Measurements from ENCODE around the gene CHCHD3.

The CHCHD3 gene

GRCh38 chr7:132769280-132769679, 312.6 kb downstream of the CHCHD3 start:
- TF ChIP-seq, protein P1, sequence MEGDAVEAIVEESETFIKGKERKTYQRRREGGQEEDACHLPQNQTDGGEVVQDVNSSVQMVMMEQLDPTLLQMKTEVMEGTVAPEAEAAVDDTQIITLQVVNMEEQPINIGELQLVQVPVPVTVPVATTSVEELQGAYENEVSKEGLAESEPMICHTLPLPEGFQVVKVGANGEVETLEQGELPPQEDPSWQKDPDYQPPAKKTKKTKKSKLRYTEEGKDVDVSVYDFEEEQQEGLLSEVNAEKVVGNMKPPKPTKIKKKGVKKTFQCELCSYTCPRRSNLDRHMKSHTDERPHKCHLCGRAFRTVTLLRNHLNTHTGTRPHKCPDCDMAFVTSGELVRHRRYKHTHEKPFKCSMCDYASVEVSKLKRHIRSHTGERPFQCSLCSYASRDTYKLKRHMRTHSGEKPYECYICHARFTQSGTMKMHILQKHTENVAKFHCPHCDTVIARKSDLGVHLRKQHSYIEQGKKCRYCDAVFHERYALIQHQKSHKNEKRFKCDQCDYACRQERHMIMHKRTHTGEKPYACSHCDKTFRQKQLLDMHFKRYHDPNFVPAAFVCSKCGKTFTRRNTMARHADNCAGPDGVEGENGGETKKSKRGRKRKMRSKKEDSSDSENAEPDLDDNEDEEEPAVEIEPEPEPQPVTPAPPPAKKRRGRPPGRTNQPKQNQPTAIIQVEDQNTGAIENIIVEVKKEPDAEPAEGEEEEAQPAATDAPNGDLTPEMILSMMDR (IDR thresholded peaks at IDR 0.05; ENCODE audit: insufficient read depth, low read length, poor library complexity, severe bottlenecking): no peak
- no peaks in the 10 kb centered on the region for H3K27me3 ChIP-seq (replicated peaks; ENCODE audit: control insufficient read depth, insufficient read depth, low read length)
- no peak for DNase-seq (ENCODE audit: extremely low read depth, insufficient read length)
- no peak overlapping the region for H3K4me3 ChIP-seq (replicated peaks; ENCODE audit: low read depth, low read length)
- H3K36me3 ChIP-seq (ENCODE audit: control insufficient read depth, insufficient read depth, low read length): no peaks in the 10 kb centered on the region

GRCh38 chr7:132768099-132768498, 313.8 kb downstream of the CHCHD3 start:
- Histone ChIP-seq H3K36me3 (ENCODE audit: control insufficient read depth, insufficient read depth, low read length) (no peaks in the 10 kb centered on the region), H3K4me3 (replicated peaks; ENCODE audit: low read depth, low read length) (no peak overlapping the region)
- DNase-seq (ENCODE audit: extremely low read depth, insufficient read length): no peak

DNA sequence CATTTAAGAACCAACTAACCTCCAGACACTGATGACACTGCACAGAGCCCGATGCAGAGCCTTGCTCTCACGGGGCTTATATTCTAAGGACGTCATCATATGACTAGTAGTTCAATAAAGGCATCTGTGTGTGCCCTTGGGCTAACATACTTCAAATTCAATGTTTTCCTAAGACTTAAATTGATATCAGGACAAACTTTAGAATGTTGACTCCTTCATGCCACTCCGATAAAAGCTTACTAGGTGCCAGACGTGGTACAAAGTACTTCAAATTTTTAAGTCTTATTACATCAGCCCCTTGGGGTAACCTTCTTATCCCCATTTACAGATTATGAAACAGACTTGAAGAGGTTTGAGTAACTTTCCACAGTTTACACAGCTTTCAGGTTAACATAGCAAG, 314.5 kb downstream of the CHCHD3 start:
- no peak overlapping the region for H3K4me3 ChIP-seq (replicated peaks; ENCODE audit: low read depth, low read length)
- no peaks in the 10 kb centered on the region for H3K27me3 ChIP-seq (replicated peaks; ENCODE audit: control insufficient read depth, insufficient read depth, low read length)
- DNase-seq (ENCODE audit: extremely low read depth, insufficient read length): no peak
- TF ChIP-seq, protein P1 (IDR thresholded peaks at IDR 0.05; ENCODE audit: insufficient read depth, low read length, poor library complexity, severe bottlenecking): no peak
- no peaks in the 10 kb centered on the region for H3K36me3 ChIP-seq (ENCODE audit: control insufficient read depth, insufficient read depth, low read length)

More at GRCh38 chr7:132768099-132768498, 313.8 kb downstream of the CHCHD3 start:
- H3K27me3 ChIP-seq (replicated peaks; ENCODE audit: control insufficient read depth, insufficient read depth, low read length): no peaks in the 10 kb centered on the region
- TF ChIP-seq, protein P1 (IDR thresholded peaks at IDR 0.05; ENCODE audit: insufficient read depth, low read length, poor library complexity, severe bottlenecking): no peak

GRCh38 chr7:132766660-132767059, 315.2 kb downstream of the CHCHD3 start:
- Histone ChIP-seq H3K36me3 (ENCODE audit: control insufficient read depth, insufficient read depth, low read length) (no peaks in the 10 kb centered on the region), H3K27me3 (replicated peaks; ENCODE audit: control insufficient read depth, insufficient read depth, low read length) (no peaks in the 10 kb centered on the region), H3K4me3 (replicated peaks; ENCODE audit: low read depth, low read length) (no peak overlapping the region)
- no peak for DNase-seq (ENCODE audit: extremely low read depth, insufficient read length)
- TF ChIP-seq, protein P1 (IDR thresholded peaks at IDR 0.05; ENCODE audit: insufficient read depth, low read length, poor library complexity, severe bottlenecking): no peak

GRCh38 chr7:132765861-132766260, 316.0 kb downstream of the CHCHD3 start:
- H3K4me3 ChIP-seq (replicated peaks; ENCODE audit: low read depth, low read length): no peak overlapping the region
- H3K27me3 ChIP-seq (replicated peaks; ENCODE audit: control insufficient read depth, insufficient read depth, low read length): no peaks in the 10 kb centered on the region; the same call in 1 of the 2 replicates
- TF ChIP-seq, protein P1 (IDR thresholded peaks at IDR 0.05; ENCODE audit: insufficient read depth, low read length, poor library complexity, severe bottlenecking): no peak
- DNase-seq (ENCODE audit: extremely low read depth, insufficient read length): no peak
- no peaks in the 10 kb centered on the region for H3K36me3 ChIP-seq (ENCODE audit: control insufficient read depth, insufficient read depth, low read length)

DNA sequence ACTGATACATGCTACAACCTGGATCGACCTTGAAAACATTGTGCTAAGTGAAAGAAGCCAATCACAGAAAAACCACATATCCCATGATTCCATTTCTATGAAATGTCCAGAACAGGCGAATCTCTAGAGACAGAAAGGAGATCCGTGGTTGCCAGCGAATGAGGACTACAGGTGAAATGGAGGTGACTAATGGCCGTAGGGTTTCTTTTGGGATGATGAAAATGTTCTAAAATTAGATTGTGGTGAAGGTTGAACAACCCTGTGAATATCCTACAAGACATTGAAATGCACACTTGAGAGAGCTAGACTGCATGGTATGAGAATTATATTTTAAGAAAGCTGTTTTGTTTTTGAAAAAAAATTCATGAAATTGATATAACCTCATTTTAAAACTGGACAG, 317.1 kb downstream of the CHCHD3 start:
- TF ChIP-seq, protein P1 (IDR thresholded peaks at IDR 0.05; ENCODE audit: insufficient read depth, low read length, poor library complexity, severe bottlenecking): no peak
- H3K27me3 ChIP-seq (replicated peaks; ENCODE audit: control insufficient read depth, insufficient read depth, low read length): no peaks in the 10 kb centered on the region; the same call in 1 of the 2 replicates
- H3K4me3 ChIP-seq (replicated peaks; ENCODE audit: low read depth, low read length): no peak overlapping the region
- DNase-seq (ENCODE audit: extremely low read depth, insufficient read length): no peak
- no peaks in the 10 kb centered on the region for H3K36me3 ChIP-seq (ENCODE audit: control insufficient read depth, insufficient read depth, low read length)

All from GM06990 (cell line).